Measurements from ENCODE around the gene SLC16A3. TPM values are rescaled to one million over a fixed set of nuclear protein-coding genes. Genes with fewer than 3 reads are reported as not detected.

SLC16A3 gene
- total and polyA plus RNA-seq, 9 of the 15 experiments (the other 6 are each of a cell fraction or from before 2014, with no cell fraction given) = 0.11 to 5.4 (median 1.2) TPM; not detected in 2

- TF ChIP-seq UBTF (IDR thresholded peaks at IDR 0.05; ENCODE audit: borderline replicate concordance in 1 of 2, low read depth in 2 of 2, low read length in 2 of 2) (peak; percentile 73 to 76; a peak in 1 of 4 replicates), NBN (IDR thresholded peaks at IDR 0.05; ENCODE audit: low read depth) (0 out of 2 replicates have a peak, but pooled peaks have one; percentile 44), MTA1 (IDR thresholded peaks at IDR 0.05; ENCODE audit: borderline replicate concordance) (no peak), MEF2A (IDR thresholded peaks at IDR 0.05; ENCODE audit: control insufficient read depth, low read depth, low read length) (peak; percentile 46; the same call in 1 of the 2 replicates), KAT7 (CRISPR knock-in tag; IDR thresholded peaks at IDR 0.05; ENCODE audit: borderline replicate concordance) (0 out of 2 replicates have a peak, but pooled peaks have one; percentile 59), REST (IDR thresholded peaks at IDR 0.05; ENCODE audit: borderline replicate concordance) (peak; percentile 41), REST (CRISPR knock-in tag; IDR thresholded peaks at IDR 0.05; ENCODE audit: low read depth) (no peak), CEBPG (CRISPR knock-in tag; IDR thresholded peaks at IDR 0.05) (no peak), CEBPG (tag; conservative IDR thresholded peaks at IDR 0.05 in 1 of 2, IDR thresholded peaks at IDR 0.05 in 1 of 2) (no peak), CSDE1 (IDR thresholded peaks at IDR 0.05) (no peak), E2F4 (CRISPR knock-in tag; IDR thresholded peaks at IDR 0.05; ENCODE audit: low read depth) (no peak), JUN (IDR thresholded peaks at IDR 0.05; ENCODE audit: borderline replicate concordance, low read depth, low read length) (0 out of 2 replicates have a peak, but pooled peaks have one; percentile 4), JUN (CRISPR knock-in tag; IDR thresholded peaks at IDR 0.05; ENCODE audit: borderline replicate concordance) (no peak), THRB (CRISPR knock-in tag; conservative IDR thresholded peaks at IDR 0.05) (no peak)
Observed at GRCh38 chr17:82238472-82239201, 9.8 kb downstream of the SLC16A3 start (continued).
